ENCODE results near the gene CD53.

Gene CD53

GRCh38 chr1:110903853-110904500 lies 31.0 kb downstream of the CD53 start:
- no peak overlapping the region for H3K4me2 ChIP-seq (ENCODE audit: low read length)
- no peaks in the 10 kb centered on the region for H3K79me2 ChIP-seq (ENCODE audit: control insufficient read depth, low read length)

GRCh38 chr1:110912784-110913183 lies 39.8 kb downstream of the CD53 start:
- Histone ChIP-seq H4K20me1 (ENCODE audit: control insufficient read depth, insufficient read depth, low read depth, low read length) (no peaks in the 10 kb centered on the region), H3K4me1 (ENCODE audit: control insufficient read depth, low read length) (peaks cover 4% of the 10 kb centered on the region; the same call in 1 of the 2 replicates), H3F3A (ENCODE audit: control insufficient read depth, insufficient read depth) (no peaks in the 10 kb centered on the region), H3K9me2 (replicated peaks; ENCODE audit: control insufficient read depth, low read length) (no peaks in the 10 kb centered on the region), H3K27ac (ENCODE audit: low read depth, low read length) (no peak overlapping the region), H3K9me3 (ENCODE audit: control insufficient read depth, insufficient read depth, low read length) (peaks cover 6% of the 10 kb centered on the region; the same call in 1 of the 2 replicates), H3K4me2 (ENCODE audit: low read length) (no peak overlapping the region), H3K79me2 (ENCODE audit: control insufficient read depth, low read length) (no peaks in the 10 kb centered on the region), H3K4me3 (ENCODE audit: low read length) (no peak overlapping the region), H3K36me3 (ENCODE audit: control insufficient read depth, low read length) (no peaks in the 10 kb centered on the region), H3K27me3 (ENCODE audit: control insufficient read depth, low read length) (no peaks in the 10 kb centered on the region)
- no peak for TF ChIP-seq CTCF (IDR thresholded peaks at IDR 0.05; ENCODE audit: low read depth, low read length, poor library complexity, severe bottlenecking)
- no peak for TF ChIP-seq EZH2phosphoT487 (IDR thresholded peaks at IDR 0.05; ENCODE audit: borderline replicate concordance, low read length)

More at GRCh38 chr1:110903853-110904500, 31.0 kb downstream of the CD53 start:
- Histone ChIP-seq H3K36me3 (ENCODE audit: control insufficient read depth, low read length) (peaks cover 29% of the 10 kb centered on the region), H3K27ac (ENCODE audit: low read depth, low read length) (no peak overlapping the region), H3K9me2 (replicated peaks; ENCODE audit: control insufficient read depth, low read length) (no peaks in the 10 kb centered on the region), H4K20me1 (ENCODE audit: control insufficient read depth, insufficient read depth, low read depth, low read length) (no peaks in the 10 kb centered on the region), H3F3A (ENCODE audit: control insufficient read depth, insufficient read depth) (peaks cover 9% of the 10 kb centered on the region), H3K4me1 (ENCODE audit: control insufficient read depth, low read length) (peaks cover 3% of the 10 kb centered on the region), H3K9me3 (ENCODE audit: control insufficient read depth, insufficient read depth, low read length) (no peaks in the 10 kb centered on the region), H3K4me3 (ENCODE audit: low read length) (no peak overlapping the region), H3K27me3 (ENCODE audit: control insufficient read depth, low read length) (no peaks in the 10 kb centered on the region)
- TF ChIP-seq EZH2phosphoT487 (IDR thresholded peaks at IDR 0.05; ENCODE audit: borderline replicate concordance, low read length) (no peak), CTCF (IDR thresholded peaks at IDR 0.05; ENCODE audit: low read depth, low read length, poor library complexity, severe bottlenecking) (no peak)

GRCh38 chr1:110914676-110915075 lies 41.7 kb downstream of the CD53 start:
- no peaks in the 10 kb centered on the region for H3F3A ChIP-seq (ENCODE audit: control insufficient read depth, insufficient read depth)
- H3K4me1 ChIP-seq (ENCODE audit: control insufficient read depth, low read length), result peaks cover 4% of the 10 kb centered on the region; the same call in 1 of the 2 replicates
- H3K4me3 ChIP-seq (ENCODE audit: low read length), result no peak overlapping the region
- H3K4me2 ChIP-seq (ENCODE audit: low read length), result no peak overlapping the region
- no peak for TF ChIP-seq EZH2phosphoT487 (IDR thresholded peaks at IDR 0.05; ENCODE audit: borderline replicate concordance, low read length)
- TF ChIP-seq CTCF (IDR thresholded peaks at IDR 0.05; ENCODE audit: low read depth, low read length, poor library complexity, severe bottlenecking), result no peak
- no peaks in the 10 kb centered on the region for H3K27me3 ChIP-seq (ENCODE audit: control insufficient read depth, low read length)
- no peaks in the 10 kb centered on the region for H3K9me2 ChIP-seq (replicated peaks; ENCODE audit: control insufficient read depth, low read length)
- no peaks in the 10 kb centered on the region for H4K20me1 ChIP-seq (ENCODE audit: control insufficient read depth, insufficient read depth, low read depth, low read length)
- no peaks in the 10 kb centered on the region for H3K36me3 ChIP-seq (ENCODE audit: control insufficient read depth, low read length)
- H3K79me2 ChIP-seq (ENCODE audit: control insufficient read depth, low read length), result no peaks in the 10 kb centered on the region
- H3K27ac ChIP-seq (ENCODE audit: low read depth, low read length), result no peak overlapping the region
- H3K9me3 ChIP-seq (ENCODE audit: control insufficient read depth, insufficient read depth, low read length), result peaks cover 6% of the 10 kb centered on the region; the same call in 1 of the 2 replicates

All from DOHH2 (cell line).